HuH-7.5 (cell line): ENCODE results near the gene TIMM8A.
A peak's percentile ranks its signal among the peaks of the same experiment; 100 is the strongest.

Experiments used
- DNase-seq: peaks from one replicate; pipeline ENCODE4 v3.0.0; 2011; ENCODE audit warnings: low spot score

The TIMM8A gene

GRCh38 chrX:101348452-101349192 is at the start of gene TIMM8A:
Gene TIMM8A (minus strand): TSS chrX:101348742. CDS start chrX:101348664, 78 bp downstream.
- DNase-seq = peak; percentile 59

GRCh38 chrX:101397779-101398178 is 49.2 kb upstream of the TIMM8A start:
- DNase-seq = no peak

- DNase-seq = no peak
Observed at GRCh38 chrX:101395789-101396188, 47.2 kb upstream of the TIMM8A start.

GRCh38 chrX:101394372-101394771 is 45.8 kb upstream of the TIMM8A start:
- no peak for DNase-seq

- DNase-seq = no peak
Observed at GRCh38 chrX:101393530-101394305, 45.2 kb upstream of the TIMM8A start.

- DNase-seq = no peak
Observed at GRCh38 chrX:101391831-101392230, 43.3 kb upstream of the TIMM8A start.

GRCh38 chrX:101390664-101391525 is 42.4 kb upstream of the TIMM8A start, which contains the start of gene RPL36A:
Gene RPL36A (plus strand): TSS chrX:101391011. CDS start chrX:101391044, 33 bp downstream.
- peak; percentile 48 for DNase-seq

GRCh38 chrX:101388604-101389003 is 40.1 kb upstream of the TIMM8A start:
- DNase-seq = no peak

- DNase-seq = no peak
Observed at GRCh38 chrX:101386542-101386885, 38.0 kb upstream of the TIMM8A start.

GRCh38 chrX:101385795-101386541 is 37.4 kb upstream of the TIMM8A start, which contains the start of gene BTK:
Gene BTK (minus strand): TSS chrX:101386191. CDS start chrX:101375284, 10,907 bp downstream.
- no peak for DNase-seq

- no peak for DNase-seq
Observed at GRCh38 chrX:101385026-101385684, 36.6 kb upstream of the TIMM8A start.

GRCh38 chrX:101383679-101384205 is 35.2 kb upstream of the TIMM8A start:
- no peak for DNase-seq

- DNase-seq = no peak
Observed at GRCh38 chrX:101377547-101377946, 29.0 kb upstream of the TIMM8A start.

- no peak for DNase-seq
Observed at GRCh38 chrX:101370888-101371504, 22.5 kb upstream of the TIMM8A start.

GRCh38 chrX:101369687-101370086 is 21.1 kb upstream of the TIMM8A start:
- no peak for DNase-seq

GRCh38 chrX:101368800-101369199 is 20.3 kb upstream of the TIMM8A start:
- DNase-seq = no peak

GRCh38 chrX:101365301-101365795 is 16.8 kb upstream of the TIMM8A start:
- DNase-seq = no peak

GRCh38 chrX:101362757-101363156 is 14.2 kb upstream of the TIMM8A start:
- no peak for DNase-seq

- no peak for DNase-seq
Observed at GRCh38 chrX:101362116-101362515, 13.6 kb upstream of the TIMM8A start.

GRCh38 chrX:101360390-101360789 is 11.8 kb upstream of the TIMM8A start:
- no peak for DNase-seq
